GM12865 (cell line): Measurements from ENCODE around the gene KIF13A.

Experiments used
- DNase-seq: peaks from one replicate; pipeline ENCODE4 v3.0.0; 2010; ENCODE audit warnings: low read depth
- H3K4me3 ChIP-seq: 2 replicates; pipeline ENCODE4 v1.5.1; 2011; ENCODE audit warnings: mild to moderate bottlenecking, low read depth, low read length, control low read depth
- TF ChIP-seq, protein P1 (sequence below): IDR thresholded peaks from 2 replicates; pipeline ENCODE4 v1.5.1; 2011; ENCODE audit warnings: low read length, control low read depth, low read depth, inconsistent platforms; ENCODE audit not compliant: insufficient read depth; ENCODE audit errors: missing control alignments

The KIF13A gene

GRCh38 chr6:17998442-17998841 is 11.0 kb upstream of the KIF13A start:
- no peak for DNase-seq
- H3K4me3 ChIP-seq, result no peak overlapping the region
- TF ChIP-seq, protein P1, sequence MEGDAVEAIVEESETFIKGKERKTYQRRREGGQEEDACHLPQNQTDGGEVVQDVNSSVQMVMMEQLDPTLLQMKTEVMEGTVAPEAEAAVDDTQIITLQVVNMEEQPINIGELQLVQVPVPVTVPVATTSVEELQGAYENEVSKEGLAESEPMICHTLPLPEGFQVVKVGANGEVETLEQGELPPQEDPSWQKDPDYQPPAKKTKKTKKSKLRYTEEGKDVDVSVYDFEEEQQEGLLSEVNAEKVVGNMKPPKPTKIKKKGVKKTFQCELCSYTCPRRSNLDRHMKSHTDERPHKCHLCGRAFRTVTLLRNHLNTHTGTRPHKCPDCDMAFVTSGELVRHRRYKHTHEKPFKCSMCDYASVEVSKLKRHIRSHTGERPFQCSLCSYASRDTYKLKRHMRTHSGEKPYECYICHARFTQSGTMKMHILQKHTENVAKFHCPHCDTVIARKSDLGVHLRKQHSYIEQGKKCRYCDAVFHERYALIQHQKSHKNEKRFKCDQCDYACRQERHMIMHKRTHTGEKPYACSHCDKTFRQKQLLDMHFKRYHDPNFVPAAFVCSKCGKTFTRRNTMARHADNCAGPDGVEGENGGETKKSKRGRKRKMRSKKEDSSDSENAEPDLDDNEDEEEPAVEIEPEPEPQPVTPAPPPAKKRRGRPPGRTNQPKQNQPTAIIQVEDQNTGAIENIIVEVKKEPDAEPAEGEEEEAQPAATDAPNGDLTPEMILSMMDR, result no peak

- TF ChIP-seq, protein P1, result no peak
- no peak overlapping the region for H3K4me3 ChIP-seq
- no peak for DNase-seq
These were observed 10.6 kb upstream of the KIF13A start for GRCh38 chr6:17998003-17998402.

GRCh38 chr6:17995414-17995813 is 8.0 kb upstream of the KIF13A start:
- DNase-seq, result no peak
- TF ChIP-seq, protein P1, result no peak
- H3K4me3 ChIP-seq, result no peak overlapping the region

GRCh38 chr6:17994019-17994418 is 6.6 kb upstream of the KIF13A start:
- H3K4me3 ChIP-seq, result no peak overlapping the region
- DNase-seq, result no peak
- TF ChIP-seq, protein P1, result no peak

DNA sequence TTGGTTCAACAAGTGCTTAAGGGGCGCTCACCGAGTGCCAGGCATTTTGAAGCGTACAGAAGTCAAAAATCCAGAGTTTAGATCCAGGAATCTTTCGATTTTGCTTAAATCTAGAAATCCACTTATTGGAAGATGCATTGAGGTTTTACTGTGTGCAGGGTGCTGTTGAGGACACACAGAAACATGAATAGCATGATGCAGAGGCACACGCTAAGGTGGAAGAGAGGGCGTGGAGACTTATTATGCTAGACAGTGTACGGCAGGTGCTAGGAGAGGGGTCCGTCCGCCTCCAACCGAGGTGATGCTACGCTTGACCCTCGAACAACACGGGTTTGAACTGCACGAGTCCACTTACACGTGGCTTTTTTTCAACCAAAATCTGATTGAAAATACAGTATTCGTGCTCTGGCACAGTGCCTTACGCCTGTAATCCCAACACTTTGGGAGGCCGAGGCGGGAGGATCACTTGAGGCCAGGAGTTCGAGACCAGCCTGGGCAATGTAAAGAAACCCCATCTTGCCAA is 1.0 kb upstream of the KIF13A start:
- DNase-seq, result no peak
- TF ChIP-seq, protein P1, result no peak
- peak overlapping the region; percentile 33 for H3K4me3 ChIP-seq

GRCh38 chr6:17987697-17988421 is 424 bp upstream of the KIF13A start:
- peak overlapping the region; percentile 33 for H3K4me3 ChIP-seq
- TF ChIP-seq, protein P1, result peak; percentile 11
- DNase-seq, result peak; percentile 72
